ENCODE measurements around the gene PYDC1.
"Not testable (repeated sequence)": the region's sequence is repeated elsewhere in the genome, so short reads cannot be mapped to it uniquely, and the experiment has no call there.

Gene PYDC1

DNA sequence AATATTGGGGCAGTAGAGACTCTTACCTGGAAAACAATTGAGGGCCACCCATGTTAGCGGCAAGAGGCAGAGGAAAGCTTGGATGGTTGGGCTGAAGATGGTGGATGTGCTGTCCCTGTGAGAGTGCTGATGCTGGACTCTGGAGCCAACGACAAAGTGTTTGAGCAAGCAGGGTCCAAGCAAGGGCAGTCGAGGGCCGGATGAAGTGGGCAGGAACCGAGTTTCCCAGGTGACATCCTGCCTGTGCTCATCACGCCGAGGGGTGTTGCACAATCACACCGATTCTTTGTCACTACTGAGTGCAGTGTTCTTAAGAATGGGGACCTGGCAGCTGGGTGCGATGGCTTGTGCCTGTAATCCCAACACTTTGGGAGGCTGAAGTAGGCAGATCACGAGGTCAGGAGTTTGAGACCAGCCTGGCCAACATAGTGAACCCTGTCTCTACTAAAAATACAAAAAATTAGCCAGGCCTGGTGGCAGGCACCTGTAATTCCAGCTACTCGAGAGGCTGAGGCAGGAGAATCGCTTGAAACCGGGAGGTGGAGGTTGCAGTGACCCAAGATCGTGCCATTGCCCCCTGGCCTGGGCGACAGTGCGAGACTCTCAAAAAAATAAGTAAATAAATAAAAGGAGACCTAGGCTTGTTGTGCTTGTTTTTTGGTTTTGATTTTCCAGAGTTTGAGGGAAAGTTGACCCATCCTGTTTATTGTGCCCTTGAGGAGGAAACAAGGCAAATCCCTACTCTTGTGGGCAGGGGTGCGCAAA is 20.4 kb downstream of the PYDC1 start:
- DNase-seq (ENCODE audit: low read depth in 3 of 3, low spot score in 1 of 3) = no peak

DNA sequence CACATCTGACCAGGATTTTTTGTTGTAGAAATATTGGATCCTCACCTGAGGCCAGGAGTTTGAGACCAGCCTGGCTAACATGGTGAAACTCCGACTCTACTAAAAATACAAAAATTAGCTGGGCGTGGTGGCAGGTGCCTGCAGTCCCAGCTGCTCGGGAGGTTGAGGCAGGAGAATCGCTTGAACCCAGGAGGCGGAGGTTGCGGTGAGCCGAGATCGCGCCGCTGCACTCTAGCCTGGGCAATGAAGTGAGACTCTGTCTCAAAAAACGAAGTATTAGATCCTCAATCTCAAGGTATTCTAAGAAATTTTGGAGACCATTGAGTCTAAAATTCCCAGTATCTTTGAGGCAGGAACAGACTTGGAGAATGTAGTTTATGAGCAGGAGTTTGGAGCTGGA is 21.1 kb downstream of the PYDC1 start:
- not testable (repeated sequence) for DNase-seq (ENCODE audit: low read depth in 3 of 3, low spot score in 1 of 3)

DNA sequence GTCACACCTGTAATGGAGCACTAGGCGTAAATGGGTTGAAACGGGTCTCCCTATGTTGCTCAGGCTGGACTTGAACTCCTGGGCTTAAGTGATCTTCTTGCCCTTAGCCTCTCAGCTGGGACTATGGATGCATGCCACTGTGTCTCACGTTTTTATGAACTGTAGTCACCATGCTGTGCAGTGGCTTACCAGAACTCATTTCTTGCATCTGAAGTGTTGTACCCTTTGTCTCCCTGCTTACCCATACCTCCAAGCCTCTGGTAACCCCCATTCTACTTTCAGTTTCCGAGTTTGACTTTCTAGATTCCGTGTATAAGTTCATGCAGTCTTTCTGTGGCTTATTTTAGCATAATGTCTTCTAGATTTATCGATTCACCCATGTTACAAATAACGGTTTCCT is 22.0 kb downstream of the PYDC1 start:
- no peak for DNase-seq (ENCODE audit: low read depth in 3 of 3, low spot score in 1 of 3)

DNA sequence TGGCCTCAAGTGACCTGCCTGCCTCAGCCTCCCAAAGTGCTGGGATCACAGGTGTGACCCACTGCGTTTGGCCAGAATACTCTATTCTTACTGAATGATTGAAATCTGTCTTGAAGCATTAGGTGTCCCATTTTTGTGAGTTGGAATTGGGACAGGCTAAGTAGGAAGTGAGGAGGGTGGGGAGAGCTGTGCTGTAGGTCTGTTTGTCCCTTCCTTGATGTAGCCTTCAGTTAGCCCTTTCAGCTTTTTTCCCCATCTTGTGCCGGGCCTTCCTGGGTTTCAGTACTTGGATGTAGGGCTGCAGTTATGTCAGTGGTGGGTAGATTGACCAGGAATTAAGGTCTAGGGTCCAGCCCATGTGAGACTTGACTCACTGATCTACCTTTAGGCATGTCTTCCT is 23.1 kb downstream of the PYDC1 start:
- DNase-seq (ENCODE audit: low read depth in 3 of 3, low spot score in 1 of 3) = no peak

DNA sequence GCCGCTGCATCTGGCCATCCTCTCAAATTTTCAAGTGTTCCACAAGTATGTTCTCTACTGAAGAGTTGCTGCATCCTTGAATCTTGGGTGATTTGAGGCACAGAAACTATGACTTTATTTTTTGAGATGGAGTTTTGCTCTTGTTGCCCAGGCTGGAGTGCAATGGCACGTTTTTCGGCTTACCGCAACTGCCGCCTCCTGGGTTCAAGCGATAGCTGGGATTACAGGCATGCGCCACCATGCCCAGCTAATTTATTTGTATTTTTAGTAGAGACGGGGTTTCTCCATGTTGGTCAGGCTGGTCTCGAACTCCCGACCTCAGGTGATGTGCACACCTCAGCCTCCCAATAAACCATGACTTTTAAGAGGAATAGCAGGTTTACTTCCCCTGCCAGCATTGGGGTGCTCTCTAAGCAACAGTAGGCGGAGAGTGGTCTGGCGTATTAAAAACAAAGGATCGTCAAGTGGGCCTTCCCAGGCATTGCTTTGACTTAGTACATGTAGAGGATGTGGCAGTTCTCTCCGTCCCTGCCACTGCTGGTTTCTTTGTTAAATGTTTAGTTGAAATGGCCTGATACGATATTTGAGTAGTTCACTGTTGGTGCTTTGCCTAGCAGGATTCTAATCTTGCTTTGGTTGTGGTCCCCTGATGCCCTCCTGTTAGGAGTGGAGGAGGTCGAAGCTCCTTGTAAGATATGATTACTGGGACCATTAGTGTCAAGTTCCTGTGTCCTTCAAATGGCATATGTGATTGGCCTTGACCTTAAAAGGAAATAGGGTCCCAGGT is 23.9 kb downstream of the PYDC1 start:
- DNase-seq (ENCODE audit: low read depth in 3 of 3, low spot score in 1 of 3) = no peak

DNA sequence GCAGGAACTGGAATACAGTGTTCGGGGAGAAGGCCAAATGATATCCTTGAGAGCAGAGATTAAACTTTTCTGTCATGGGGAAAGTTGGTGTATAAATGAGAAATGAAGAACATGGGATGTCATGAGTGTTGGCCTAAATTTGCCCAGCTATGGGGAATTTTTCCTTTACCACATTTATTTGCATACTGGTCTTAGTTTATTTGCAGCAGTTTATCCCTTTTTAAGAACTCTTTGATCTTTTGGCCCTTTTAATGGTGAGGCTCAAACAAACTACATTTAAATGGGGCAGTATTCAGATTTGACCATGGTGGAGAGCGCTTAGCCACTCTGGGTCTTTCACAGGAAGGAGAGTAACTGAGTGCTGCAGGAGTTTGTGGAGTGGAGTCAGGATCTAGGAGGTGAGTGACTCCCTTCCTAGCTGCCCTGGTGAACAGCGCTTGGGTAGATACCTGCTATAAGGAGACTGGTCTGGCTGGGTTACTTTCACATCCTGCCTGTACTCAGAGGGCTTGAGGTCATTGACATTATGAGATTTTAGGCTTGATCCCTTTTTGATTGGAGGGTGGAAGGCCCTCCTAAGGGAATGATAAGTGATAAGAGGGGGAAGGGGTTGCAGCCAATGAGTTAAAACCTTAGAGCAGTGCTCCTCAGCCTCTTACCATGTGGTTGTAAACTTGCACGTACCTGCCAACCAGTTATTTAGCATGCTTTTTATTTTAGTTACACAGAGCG is 25.1 kb downstream of the PYDC1 start:
- no peak for DNase-seq (ENCODE audit: low read depth in 3 of 3, low spot score in 1 of 3)

DNA sequence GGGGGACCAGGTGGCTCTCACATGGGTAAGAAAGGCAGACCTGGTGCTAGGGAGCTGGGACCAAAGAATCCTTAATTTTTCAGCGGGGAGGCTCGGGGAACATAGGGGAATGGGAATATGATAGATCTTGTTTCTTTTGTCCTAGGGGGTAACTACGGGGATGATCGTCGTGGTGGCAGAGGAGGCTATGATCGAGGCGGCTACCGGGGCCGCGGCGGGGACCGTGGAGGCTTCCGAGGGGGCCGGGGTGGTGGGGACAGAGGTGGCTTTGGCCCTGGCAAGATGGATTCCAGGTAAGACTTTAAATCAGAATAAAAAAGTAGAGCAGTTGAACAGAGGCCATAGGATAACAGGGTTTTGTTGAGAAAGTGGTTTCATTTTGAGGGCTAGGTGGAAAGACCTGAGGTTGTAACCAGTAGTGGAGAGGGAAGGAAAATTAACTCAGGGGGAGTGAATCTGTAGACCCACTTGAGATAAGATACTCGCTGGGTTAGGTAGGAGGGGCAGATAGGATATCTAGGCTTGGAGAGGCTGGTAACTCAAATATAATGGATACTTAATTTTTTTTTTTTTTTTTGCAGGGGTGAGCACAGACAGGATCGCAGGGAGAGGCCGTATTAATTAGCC is 26.0 kb downstream of the PYDC1 start:
- no peak for DNase-seq (ENCODE audit: low read depth in 3 of 3, low spot score in 1 of 3)

DNA sequence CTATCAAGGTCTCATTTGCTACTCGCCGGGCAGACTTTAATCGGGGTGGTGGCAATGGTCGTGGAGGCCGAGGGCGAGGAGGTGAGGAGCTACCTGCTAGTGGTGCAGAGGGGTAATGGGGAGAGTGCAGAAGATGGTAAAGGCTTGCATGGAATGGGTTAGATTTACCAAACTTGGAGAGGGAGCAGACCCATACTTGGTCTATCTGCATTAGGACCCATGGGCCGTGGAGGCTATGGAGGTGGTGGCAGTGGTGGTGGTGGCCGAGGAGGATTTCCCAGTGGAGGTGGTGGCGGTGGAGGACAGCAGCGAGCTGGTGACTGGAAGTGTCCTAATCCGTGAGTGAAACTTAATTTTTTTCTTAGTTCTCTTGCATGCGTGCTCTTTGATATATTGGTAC is 26.9 kb downstream of the PYDC1 start:
- no peak for DNase-seq (ENCODE audit: low read depth in 3 of 3, low spot score in 1 of 3)

DNA sequence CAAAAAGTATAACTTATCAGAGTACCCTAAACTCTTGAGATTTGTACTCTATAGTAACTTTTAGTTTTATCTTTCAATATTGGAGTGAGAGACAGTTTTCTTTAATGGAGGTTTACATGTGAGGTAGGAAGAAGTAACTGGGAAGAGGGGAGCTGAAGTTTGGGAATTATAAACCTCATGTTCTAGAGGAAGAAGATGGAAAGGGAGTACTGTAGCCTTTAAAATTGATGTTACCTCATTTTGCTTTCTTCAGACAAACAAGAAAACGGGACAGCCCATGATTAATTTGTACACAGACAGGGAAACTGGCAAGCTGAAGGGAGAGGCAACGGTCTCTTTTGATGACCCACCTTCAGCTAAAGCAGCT is 27.5 kb downstream of the PYDC1 start:
- no peak for DNase-seq (ENCODE audit: low read depth in 3 of 3, low spot score in 1 of 3)

DNA sequence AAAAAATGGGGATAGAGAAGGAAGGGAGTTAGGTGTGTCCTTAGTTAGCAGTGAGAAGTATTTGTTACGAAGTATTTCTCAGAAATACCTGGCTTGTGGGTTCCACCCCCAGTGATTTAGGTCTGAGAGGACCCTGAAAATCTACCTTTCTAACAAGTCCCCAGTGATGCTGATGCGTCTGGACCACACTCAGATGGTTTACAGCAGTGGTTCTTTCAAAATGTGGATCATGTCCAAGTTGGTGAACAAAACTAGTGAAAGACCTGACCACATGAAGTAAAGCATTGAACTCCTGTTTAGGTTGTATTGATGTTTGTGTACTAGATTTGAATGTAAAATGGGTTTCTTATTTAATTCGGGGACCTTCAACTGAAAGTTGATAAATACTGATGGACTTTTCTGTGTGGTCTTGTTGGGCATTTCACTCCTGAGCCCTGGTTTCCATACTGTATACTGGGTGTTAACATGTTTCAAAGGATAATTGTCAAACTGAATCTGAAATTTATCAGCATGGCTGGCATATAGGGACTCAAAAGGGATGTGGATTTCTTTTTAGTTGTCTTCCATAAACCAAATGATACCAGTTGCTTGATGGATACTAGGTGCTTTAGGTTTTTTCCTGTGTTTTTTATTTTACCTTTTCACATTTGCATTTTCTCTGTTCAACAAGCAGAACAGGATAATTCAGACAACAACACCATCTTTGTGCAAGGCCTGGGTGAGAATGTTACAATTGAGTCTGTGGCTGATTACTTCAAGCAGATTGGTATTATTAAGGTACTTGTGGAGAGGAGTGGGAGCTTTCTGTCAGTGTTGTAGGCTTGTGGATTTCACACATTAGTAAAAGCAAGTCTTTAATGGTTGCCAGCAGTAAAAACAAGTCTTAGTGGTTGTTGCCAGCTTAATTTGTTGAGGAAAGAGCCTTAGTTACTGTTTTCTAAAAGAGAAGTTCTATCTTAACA is 28.2 kb downstream of the PYDC1 start:
- DNase-seq (ENCODE audit: low read depth in 3 of 3, low spot score in 1 of 3) = no peak

DNA sequence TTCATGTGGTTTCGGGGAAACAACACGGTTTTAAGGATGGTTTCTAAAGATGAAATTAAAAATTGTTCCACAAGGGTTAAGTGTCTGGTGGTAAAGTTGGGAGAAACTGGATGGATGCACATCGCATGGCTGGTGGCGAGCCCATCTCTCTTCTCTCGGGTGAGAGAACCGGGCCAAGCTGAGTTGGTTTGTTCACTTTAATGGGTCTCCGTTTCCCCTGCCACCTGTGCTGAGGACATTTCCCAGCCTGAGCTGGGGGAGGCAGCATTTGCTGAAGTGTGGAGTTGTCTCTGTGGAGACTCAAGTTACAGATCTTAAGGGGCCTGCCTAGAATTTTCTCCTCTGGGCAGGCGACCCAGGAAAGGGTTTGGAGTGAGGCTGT is 29.1 kb downstream of the PYDC1 start:
- no peak for DNase-seq (ENCODE audit: low read depth in 3 of 3, low spot score in 1 of 3)

DNA sequence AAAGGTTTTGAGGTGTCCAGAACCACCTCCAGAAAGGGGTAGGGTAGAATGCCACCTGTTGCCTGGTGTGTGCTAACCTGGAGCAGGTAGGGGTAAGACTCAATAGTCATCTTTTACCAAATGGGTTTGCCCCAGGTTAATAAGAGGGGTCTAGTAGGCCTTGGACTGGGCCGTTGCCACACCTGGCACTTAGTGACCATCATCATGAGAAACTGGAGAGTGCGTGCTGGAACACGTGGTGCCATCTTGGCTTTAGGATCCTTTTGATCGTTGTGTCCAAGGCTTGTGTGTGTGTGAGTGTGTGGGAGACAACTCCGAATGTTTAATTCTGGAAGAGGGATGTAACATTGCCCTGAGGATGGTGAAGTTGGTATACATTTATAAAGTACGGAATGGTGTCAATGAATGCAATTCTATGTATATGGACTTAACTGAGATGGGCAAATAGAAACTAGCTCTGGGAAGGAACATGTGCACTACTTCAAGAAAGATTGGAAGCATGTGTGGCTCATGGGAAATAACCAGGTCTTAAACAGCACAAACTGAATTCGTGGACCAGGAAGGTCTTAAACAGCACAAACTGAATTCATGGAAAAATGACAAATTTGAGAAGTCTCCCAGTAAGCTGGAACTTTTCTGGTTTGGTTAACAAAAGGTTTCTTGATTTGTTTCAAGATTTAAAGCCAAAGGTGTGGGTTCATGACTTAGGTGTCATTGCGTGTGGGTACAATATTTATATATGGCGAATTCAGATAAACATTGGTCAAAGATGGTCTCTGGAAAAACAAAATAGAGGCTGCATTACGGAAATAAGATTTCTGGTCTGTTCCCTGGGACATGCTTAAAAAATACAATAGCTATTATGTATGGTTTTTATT is 29.8 kb downstream of the PYDC1 start:
- DNase-seq (ENCODE audit: low read depth in 3 of 3, low spot score in 1 of 3) = no peak

DNA sequence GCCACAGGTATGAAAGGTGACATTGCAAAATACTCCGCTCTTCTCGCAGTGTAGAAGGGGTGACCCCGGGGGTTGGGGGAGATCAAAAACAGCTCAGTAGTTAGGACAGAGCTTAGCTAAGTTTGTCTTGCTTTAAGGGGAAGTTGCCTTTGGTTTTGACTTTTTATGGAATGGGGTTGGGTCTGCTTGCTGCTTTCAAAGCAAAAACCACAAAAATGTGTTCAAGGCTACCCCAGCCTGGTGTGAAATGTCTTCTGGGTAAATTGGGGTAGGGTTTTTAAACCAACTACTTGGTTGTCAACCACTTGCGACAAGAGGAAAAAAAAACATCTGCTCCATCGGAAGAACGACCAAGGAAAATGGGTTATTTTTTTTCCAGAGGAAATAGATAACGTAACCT is 30.8 kb downstream of the PYDC1 start:
- no peak for DNase-seq (ENCODE audit: low read depth in 3 of 3, low spot score in 1 of 3)

DNA sequence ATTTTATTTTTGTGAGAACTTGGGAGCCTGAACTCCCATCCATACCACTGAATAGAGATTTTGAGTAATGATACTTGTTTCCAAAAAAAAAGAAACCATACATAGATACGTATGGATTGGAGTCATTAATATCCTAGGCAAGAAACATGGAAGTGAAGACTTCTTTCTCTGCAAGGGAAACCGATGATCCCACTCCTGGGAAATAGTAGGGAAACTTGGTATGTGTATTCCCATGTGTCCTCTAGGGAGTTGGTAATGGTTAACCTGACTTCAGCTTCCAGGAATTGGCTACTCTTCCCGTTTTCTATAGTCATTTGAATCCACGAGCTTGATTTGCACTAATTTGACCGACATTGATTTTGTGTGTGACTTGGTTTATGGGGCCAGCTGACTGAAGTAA is 31.6 kb downstream of the PYDC1 start:
- DNase-seq (ENCODE audit: low read depth in 3 of 3, low spot score in 1 of 3) = no peak

DNA sequence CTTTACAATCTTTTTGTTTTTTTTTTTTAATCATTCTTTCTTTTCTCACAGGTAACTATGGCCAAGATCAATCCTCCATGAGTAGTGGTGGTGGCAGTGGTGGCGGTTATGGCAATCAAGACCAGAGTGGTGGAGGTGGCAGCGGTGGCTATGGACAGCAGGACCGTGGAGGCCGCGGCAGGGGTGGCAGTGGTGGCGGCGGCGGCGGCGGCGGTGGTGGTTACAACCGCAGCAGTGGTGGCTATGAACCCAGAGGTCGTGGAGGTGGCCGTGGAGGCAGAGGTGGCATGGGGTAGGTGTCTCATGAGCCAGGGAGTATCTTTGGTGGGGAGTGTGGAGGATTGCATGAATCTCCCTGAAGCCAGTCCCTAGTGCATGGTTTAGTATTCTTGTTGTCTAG is 32.0 kb downstream of the PYDC1 start:
- no peak for DNase-seq (ENCODE audit: low read depth in 3 of 3, low spot score in 1 of 3)

DNA sequence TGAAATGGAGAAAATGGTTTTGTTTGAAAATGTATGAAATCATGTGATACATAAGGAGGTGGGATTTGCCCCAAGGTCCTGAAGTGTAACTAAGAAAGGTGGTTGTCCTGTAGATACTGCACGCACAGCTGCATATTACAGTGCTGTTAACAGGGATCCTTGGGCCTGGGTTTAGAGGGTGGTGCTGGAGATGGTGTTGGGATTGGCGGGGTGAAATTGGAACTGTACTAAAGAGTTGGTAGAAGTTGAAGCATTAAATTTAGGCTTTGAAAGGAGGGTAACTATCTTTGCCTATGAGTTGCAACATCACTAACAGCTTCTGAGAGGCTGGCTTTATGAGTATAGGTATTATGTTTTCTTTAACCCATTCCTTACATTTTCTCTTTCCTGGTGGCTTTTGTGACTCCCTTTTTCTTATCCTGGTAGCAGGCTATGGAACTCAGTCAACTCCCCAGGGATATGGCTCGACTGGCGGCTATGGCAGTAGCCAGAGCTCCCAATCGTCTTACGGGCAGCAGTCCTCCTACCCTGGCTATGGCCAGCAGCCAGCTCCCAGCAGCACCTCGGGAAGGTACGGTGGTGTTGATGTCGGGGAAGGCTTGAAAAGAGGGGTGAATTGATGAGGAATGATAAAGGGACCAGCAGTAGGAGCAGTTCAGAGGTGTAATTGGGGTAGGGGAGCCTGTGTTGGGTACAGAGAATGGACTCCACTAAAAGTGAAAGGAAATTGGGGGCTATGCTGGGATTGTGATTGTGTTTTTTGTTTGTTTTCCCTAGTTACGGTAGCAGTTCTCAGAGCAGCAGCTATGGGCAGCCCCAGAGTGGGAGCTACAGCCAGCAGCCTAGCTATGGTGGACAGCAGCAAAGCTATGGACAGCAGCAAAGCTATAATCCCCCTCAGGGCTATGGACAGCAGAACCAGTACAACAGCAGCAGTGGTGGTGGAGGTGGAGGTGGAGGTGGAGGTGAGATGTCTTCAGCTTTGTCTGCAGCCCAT is 33.2 kb downstream of the PYDC1 start:
- no peak for DNase-seq (ENCODE audit: low read depth in 3 of 3, low spot score in 1 of 3)

DNA sequence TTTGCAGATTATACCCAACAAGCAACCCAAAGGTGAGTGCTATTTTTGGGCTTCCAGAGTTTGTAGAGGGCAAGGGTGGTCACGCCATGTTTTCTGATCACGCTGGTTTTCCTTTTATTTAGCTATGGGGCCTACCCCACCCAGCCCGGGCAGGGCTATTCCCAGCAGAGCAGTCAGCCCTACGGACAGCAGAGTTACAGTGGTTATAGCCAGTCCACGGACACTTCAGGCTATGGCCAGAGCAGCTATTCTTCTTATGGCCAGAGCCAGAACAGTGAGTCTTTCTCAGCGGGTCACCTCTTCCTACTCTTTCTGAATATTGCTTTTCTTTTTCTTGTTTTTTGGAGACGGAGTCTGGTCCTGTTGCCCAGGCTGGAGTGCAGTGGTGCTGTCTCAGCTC is 34.5 kb downstream of the PYDC1 start:
- no peak for DNase-seq (ENCODE audit: low read depth in 3 of 3, low spot score in 1 of 3)

DNA sequence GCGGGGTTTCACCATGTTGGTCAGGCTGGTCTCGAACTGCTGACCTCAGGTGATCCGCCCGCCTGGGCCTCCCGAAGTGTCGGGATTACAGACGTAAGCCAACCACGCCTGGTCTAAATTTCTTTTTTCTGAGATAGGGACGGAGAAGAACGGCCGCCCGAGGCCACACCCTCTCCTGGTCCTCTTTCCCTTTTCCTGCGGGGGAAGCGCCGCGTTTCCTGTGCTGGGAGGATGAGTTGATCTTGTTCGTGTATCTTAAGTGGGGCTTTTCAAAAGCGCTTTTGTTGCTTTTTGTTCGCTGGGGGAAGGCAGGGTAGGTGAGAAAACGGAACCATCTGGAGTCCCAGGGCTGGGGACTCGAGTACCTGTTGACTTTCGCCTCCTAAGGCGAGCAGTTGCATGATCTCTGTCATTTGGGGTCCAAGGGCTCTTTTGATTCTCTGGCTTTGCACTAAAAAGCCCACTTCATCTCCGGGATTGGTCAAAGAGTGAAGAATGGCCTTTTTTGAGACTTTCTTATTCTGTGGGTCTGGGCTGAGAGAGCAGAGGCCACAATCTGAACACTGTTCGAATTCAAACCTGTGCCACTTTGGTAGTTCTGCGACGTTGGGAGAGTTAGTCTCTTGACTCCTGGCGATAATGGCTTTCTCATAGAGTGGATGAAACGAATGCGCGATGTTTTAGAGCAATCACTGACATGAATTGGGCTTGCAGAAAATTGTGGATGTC is 35.7 kb downstream of the PYDC1 start:
- no peak for DNase-seq (ENCODE audit: low read depth in 3 of 3, low spot score in 1 of 3)
